Tibial nerve (tissue), 3 donors: Measurements from ENCODE around the gene FGF5.

Source experiments
- EP300 ChIP-seq, 2 donors: sonication (generic); formaldehyde crosslinking; IDR thresholded peaks; one replicate each; pipeline ENCODE4 v1.6.1; 2017; ENCODE audit warnings: antibody characterized with exemption in 2 of 2, mild to moderate bottlenecking in 1 of 2
- POLR2A ChIP-seq, 2 donors: fragments of 450-650 bp; IDR thresholded peaks; one replicate each; pipeline ENCODE4 v1.6.1; 2017; ENCODE audit warnings: antibody characterized with exemption in 2 of 2, mild to moderate bottlenecking in 2 of 2, moderate library complexity in 2 of 2

DNA sequence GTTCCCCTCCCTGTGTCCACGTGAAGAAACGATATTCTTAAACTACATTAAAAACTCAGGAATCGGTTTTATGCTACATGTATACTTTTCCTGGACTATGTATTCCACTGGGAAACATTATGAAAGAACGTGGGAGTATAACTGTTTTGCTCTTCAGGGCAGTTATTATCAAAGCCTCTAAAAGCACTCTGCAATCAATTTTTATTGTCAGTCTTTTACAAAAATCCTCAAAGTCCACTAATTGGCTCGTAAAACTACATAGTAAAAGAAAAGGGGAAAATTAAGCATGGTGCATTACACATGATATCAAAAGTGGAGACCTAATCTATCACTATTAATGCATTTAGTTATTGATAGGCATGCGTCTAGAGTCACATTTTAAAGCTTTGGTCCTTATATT is 57.7 kb downstream of the FGF5 start:
- no peak for TF ChIP-seq EP300 (IDR thresholded peaks at IDR 0.05)
- no peak for TF ChIP-seq POLR2A (IDR thresholded peaks at IDR 0.05)
